ENCODE measurements around the gene LUZP1.

The LUZP1 gene

DNA sequence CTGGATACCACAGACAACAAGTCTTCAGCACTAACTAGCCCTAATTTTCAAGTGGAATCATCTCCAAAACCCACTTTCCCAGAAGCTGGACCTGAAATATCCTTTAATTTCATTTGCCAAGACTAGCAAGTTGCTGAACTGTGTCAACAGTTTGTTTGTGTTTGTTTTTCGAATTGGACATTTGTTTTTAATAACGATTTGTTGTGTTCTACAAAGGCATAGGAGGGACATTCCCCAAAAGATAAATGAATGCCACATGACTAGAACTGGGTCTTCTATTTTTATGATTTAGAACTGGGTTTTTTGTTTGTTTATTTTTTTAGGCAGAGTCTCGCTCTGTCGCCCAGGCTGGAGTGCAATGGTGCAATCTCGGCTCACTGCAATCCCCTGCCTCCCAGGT, 17.9 kb downstream of the LUZP1 start:
- no peak for DNase-seq

DNA sequence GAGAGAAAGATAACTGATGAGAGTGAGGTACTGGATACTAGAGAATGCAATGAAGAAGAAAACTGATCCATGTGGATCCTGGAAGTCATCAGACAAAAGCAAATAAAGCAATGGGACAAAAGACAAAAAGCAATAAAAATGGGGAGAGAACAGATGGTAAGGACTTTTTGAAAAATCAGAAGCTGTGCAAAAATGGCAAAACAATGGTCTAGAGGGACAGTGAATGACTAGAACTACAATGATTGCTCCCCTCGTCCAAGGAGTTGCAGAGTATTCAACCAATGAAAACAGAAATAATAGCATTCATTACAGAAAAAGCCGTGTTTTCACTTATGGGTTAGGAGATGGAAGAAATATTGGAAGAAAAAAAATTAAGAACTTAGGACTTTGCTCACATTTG, 18.5 kb downstream of the LUZP1 start:
- DNase-seq: no peak

DNA sequence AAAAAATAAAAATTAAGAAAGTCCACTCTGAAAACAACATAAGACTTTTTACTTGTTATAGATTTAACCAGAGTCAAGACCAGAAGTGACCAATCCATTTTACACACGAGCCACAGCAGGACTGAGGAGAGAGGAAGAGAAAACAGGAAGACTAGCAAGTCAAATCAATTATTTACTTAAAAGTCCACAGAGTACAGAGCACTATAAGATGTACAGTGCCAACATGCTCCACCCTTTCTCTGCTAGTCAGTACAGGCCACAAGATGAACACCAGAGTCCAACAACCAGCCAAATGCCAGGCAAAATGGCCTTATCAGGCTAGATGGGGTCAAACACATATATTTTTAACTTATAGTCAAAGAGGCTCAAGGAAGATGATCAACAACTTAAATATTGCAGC, 19.5 kb downstream of the LUZP1 start:
- no peak for DNase-seq

DNA sequence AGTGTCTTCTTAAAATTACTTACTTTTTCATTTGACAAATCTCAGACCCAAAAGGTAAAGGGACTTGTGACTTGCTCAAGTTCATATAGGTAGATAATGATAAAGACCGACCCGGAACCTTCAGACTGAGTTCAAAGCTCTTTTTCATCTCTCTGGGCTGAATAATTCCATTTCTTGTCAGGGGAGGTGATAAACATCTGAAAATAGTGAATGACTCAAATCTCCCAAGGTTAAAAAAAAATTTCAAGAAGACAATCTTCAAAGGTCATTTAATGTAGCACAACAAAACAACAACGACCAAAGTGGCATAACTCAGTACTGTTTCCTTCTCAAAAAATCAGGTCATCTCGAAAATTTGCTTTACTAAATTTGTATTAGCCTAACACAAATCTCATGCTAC, 20.6 kb downstream of the LUZP1 start:
- no peak for DNase-seq

DNA sequence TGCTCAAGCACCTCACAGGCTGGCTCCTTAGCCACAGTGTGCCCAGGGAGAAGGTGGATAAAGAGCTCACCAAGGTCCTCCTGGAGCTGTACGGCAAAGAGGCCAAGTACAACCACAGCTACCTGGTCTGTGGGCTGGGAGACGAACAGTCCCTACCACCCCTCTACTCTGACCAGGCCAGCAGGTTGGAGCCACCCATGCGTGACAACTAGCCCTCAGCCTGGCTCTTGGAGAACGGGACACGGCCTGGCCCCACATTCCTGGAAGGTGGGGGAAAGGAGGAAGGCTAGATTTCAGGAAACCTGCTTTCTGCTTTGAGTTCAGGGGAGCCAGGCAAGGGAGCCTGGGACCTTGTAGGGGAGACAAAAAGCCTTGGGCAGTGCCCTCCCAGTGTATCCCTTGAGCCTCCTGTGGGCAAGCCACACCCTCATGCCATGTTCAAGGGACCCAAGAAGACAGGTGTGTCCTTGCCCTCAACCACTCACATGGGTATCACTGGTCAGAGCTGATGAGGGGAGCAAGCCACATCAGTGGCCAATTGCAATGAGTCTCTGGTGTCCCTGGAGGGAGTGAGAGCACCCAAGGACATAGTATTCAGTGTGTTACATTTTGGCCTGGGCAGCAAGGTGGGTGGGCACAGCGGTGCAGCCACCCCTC, 27.6 kb downstream of the LUZP1 start:
- DNase-seq: no peak

DNA sequence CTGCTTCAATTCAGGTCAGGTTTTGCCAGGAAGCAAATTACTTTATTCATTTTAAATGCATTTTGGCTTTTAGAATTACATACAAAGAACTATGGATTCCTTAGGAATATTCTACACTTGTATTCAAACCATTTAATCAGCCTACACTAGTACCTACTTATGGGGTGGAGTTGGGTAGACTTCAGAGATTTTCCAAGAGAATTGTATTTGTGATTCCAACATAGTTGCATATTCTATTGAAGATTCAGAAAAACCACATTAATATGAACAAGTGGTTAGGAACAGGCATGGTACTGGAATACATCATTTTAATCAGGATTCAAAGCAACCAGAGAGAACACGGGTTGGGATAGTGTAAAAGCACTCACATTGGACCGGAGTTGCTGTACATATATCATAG, 33.4 kb downstream of the LUZP1 start:
- DNase-seq: no peak

DNA sequence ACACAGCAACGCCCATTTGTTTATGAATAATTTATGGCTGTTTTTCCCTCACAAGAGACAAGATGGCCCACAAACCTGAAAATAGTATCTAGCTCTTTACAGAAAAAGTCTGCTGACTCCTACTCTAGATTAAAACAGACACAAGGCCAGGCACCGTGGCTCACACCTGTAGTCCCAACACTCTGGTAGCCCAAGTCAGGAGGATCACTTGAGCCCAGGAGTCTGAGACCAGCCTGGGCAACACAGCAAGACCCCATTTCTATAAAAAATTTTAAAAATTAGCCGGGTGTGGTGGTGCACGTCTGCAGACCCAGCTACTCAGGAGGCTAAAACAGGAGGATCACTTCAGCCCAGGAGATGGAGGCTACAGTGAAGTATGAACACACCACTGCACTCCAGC, 34.6 kb downstream of the LUZP1 start:
- DNase-seq: no peak

DNA sequence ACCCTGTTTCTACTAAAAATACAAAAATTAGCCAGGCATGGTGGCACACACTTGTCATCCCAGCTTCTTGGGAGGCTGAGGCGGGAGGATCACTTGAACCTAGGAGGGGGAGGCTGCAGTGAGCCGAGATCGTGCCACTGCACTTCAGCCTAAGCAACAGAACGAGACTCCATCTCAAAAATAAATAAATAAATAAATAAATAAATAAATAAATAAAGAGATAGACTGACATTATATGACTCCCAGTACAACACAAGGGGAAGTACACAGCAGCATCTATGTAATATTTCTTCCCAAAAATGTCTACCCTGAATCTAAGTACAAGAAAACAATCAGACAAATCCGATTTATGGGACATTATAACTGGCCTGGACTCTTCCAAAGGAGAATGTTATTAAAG, 35.1 kb downstream of the LUZP1 start:
- no peak for DNase-seq

DNA sequence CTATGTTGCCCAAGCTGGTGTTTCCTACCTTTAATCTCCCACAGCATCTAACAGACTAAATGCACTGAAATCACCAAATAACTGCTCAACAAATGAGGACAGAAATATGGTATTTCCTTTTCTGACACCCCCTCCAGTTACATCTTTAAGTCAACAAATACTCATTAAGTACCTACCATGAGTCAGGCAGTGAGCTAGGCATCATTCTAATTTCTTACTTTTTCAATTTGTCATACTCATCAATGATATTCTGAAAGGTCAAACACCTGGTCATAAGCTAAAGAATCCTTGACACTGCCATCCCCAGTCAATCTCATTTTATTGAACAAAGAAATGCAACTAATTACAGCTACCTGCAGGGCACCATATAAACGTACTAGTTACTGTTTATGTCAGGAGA, 36.6 kb downstream of the LUZP1 start:
- DNase-seq: no peak

DNA sequence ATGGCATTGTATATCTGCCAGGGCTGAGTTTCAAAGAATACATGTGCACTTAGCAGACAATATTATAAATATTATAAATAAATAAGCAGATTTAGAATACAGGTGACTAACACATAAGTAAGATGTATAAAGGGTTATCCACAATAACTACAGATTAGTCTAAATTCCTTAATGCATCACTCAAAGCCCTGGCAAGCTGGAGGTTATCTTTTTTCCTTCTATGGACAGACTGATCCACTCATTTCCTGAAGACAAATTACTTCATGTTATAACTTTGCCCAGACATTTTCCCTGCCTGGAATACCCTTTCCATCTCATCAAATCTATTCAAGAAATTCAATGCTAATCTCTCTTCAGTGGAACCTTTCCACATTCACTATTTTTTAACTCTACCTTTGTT, 38.8 kb downstream of the LUZP1 start:
- no peak for DNase-seq

DNA sequence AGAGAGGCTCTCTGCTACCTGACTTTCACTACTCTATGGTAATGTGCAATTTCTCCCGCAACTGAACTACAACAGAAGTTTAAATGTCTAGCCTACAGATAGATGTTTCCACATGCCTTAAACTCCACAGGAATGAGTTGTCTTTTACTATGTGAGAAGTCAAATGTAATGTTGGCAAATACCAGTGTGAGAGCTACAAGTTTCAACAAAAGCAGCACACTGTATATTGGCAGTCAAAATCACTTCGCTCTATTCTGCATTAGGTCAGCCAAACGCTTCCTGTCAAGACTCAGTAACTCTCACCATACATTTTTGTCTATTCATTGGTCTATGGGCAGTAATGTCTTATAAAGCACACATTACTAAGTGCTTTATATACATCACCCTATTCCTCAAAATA, 41.9 kb downstream of the LUZP1 start:
- no peak for DNase-seq

DNA sequence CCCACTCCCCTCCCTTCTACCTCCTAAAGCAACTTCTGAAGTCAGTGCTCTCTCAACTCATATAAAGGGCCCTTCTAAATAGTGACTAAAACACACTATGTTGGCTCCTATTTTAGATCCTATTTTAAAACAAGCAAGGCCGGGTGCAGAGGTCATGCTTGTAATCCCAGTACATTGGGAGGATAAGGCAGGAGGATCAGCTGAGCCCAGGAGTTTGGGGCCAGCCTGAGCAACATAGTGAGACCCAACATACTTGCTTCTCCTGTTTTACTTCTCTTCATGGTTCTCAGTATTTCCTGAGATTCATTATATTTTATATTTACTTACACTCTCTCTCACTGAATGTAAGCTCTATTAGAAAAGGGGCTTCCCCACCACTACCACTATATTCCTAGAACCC, 42.5 kb downstream of the LUZP1 start:
- DNase-seq: no peak

DNA sequence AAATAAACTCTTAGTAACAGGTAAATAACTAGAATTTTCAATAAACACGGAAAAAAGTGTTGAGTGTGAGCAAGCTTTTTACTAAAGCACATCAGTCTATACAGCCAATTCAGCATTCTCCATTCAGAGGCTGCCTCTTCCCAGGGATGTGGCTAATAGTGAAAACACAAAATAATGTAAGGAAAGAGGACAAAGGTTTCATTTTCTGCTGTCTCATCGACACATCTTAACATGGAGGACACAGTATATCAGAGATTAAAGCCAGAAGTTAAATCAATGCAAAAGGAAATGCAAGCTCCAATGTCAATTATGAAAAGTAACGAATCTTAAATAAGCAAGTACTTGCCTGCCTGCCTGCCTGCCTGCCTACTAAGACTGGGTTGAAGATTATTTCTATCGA, 43.2 kb downstream of the LUZP1 start:
- no peak for DNase-seq

DNA sequence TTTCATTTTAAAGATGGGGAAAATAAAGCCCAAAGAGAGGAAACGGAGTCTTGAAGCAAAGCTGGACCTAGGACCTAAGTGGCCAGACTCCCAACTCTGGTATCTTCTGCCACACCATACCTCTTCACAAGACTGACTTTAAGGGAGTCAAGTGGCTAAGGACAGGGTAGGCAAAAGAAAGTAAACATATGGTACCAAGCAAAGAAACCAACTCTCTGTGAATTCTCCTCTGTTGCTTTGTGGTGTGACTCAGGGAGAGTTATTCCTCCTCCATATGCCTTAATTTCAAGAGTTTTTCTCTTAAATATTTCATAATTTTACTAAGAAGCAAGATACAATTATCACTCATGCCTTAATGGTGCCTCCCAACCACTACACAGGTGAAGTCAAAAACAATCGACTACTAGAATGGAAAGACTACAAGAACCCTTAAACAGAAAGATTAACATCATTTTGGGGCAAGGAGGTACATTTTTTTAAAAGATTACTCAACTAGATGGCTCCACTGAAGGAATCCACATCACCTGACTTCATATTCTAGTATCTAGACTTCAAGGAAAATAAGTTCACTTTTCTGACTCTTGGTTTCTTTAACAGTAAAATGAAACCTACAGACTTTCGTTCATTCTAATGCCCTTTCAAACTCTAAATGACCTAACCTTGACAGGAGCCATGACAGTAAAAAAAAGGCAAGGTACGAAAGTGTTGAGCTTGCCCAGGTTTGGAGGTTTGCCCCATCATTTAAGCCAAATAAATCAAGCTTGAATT, 44.2 kb downstream of the LUZP1 start:
- DNase-seq: no peak

DNA sequence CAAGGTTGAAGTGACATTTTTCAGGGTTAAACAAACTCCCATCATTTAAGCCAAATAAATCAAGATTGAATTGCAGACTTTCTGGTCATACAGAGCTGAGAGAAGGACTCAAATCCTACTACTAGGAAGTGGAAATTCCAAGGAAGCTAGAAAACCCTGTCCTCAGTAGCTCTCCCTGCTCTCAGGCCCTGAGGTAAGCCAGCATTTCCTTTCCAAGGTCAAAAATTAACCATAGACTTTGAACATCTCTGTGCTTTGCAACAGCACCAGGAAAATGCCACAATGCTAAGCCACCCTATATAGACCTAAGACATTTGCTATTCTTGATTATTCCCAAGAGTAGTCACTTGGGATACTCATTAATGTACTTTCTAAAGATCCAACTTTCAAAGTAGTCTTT, 45.1 kb downstream of the LUZP1 start:
- DNase-seq: no peak

DNA sequence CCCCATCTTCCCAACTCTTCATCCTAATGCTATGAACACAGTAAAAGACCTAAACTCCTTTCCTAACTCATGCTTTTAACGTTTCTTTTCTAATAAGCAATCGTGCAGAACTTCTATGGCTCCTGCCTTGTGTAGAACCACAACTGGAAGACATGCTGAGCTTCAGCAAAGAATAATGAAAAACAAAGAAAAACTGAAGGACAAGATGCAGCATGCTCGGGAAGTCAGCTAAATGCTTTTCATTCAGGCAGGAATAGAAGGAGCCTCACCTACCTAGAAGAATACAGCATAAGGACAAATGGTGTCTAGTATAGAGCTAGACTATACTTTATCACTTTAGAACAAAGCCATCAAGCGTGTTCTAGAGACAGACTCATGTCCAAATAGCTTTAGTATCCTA, 45.9 kb downstream of the LUZP1 start:
- DNase-seq: no peak

DNA sequence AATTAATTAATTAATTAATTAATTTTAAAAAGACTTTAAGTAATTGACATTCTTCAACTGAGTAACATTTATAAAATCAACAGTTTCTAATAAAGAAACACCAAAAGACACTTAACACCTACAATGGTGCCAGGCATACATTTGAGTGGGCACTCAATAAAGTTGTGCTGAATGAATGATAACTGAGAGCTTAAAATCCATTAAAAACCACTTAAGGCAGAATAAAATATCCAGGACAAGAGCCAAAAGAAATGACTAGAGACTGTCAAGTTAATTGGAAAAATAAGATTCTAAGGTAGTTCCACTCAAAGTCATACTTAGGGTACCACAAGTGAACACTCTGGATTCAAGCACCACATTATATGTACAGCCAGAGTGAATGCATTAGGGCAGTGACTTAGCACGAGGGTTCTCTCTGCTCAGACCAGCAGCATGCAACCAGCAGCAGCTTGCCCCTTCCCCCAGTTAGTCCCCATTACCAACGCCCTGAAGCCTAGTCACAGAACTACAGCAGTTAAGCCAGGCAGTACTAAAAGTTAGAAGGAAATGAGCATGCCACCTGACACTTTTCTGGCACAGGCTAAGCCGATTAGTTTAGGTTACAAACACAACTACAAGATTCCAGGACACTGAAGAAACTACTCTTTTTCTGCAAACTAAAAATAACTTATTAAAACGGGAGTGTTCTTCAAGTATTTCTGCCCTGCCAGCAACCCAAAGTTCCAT, 46.5 kb downstream of the LUZP1 start:
- no peak for DNase-seq

DNA sequence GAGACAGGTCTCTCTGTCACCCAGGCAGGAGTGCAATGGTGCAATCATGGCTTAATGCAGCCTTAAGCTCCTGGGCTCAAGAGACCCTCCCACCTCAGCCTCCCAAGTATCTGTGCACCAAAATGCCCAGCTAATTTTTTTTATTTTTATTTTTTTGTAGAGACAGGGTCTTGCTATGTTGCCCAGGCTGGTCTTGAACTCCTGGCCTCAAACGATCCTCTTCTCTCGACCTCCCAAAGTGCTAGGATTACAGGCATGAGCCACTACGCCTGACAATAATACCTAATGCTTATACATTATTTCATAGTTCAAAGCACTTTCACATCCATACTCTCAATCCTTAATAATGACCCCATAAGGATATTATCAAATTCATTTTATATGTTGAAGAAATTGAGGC, 48.3 kb downstream of the LUZP1 start:
- no peak for DNase-seq

DNA sequence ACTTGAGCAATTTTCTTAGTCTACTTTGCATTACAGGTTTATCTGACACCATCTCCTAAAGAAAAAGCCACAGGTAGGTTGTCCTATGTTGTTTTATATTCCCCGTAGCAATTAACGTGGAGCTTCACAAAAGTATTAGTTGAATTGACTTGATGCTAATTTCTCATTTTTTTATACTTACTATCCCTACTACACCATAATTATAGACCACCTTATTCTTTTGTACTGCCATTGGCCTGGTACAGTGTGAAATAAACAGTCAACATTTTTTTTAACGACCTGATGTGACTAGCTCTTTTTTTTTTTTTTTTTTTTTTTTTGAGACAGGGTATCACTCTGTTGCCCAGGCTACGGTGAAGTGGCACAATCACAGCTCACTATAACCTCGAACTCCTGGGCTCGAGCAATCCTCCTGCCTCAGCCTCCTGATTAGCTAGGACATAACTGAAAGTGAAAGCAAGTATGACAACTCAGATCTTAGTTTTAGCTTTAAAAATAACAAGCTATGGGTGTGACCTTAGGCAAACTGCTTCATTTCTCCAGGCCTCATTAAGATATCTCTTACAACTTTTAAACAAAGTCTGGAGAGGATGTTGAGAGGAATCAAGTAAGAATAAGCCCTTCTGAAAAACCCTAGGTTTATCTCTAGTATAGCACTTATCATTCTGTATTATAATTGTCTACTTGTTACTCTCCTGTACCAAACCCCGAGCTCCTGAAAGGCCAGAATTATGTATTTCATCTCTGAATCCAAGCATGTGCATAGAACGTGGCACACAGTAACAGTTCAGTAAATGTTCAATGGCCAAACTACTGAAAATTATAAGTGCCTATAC, 49.5 kb downstream of the LUZP1 start:
- peak; percentile 42 for DNase-seq

DNA sequence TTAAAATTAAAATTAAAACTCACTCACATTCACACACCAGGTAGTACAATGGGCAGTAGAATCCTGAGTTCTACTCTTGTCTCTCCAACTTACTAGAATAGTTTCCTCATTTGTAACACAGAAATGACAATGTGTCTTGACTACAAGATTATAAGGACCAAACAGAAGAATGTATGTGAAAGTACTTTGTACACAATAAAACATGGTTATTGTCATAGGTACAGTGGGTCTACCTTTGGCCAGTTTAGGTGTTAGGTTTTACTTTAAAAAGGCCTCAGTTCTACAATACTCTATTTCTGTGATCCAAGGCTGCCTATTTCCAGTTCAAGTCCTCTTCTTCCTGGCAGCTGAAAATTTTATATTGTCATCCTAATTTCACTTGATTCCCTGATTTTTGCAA, 50.2 kb downstream of the LUZP1 start:
- DNase-seq: no peak

DNA sequence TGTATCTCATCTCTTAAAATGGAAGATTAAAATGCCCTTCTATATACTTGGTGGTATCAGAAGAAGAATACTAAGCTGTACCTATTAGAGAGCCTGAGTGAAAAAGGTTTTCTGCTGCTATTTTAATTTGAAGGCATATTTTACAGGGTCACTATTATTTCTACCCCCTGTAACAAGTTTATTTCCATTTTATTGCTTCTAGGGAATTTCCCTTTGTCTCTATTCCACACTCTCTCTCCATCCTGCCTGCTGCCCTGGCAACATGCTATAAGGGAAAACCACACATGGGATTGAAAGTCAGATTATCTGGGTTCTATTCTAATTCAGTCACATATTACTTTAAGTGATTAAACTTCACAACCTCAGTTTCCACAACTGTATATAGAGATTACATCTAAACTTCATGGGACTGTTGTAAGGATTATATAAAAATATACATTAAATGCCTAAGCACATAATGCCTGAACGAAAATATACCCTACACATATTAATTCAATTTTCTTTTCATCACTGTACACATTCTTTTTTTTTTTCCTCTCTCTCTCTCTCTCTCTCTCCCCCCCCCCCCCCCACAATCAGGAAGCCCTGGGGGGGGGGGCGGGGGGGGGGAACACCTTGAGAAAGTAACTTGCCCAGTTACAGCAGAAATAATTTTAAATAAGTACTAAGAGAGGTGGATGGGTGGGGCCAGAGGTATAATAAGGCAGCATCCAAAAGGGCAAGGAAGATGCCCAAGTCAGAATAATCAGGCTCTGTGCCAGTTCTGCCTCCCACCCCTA, 51.5 kb downstream of the LUZP1 start:
- no peak for DNase-seq

DNA sequence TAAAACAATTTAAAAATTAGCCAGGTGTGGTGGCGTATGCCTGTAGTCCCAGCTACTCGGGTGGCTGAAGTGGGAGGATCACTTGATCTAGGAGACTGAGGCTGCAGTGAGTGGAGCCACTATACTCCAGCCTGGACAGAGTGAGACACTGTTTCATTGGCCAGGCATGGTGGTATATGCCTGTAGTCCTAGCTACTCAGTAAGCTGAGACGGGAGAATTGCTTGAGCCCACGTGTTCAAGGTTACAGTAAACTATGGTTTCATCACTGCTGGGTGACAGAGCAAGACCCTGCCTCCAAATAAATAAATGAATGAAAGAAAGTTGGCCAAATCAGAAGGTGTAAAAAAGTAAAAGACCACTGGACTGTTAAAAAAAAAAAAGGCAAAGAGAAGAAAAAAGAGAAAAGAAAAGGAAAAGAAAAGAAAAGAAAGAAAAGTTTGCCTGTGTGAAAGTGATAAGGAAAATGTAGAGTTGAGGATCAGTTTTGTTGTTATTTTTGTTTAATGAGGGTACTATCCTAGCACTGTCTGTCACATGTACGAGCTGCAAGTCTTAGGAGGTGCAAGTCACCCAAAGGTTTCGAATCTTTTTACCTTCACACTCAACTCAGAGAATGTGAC, 52.3 kb downstream of the LUZP1 start:
- DNase-seq: no peak
